K562 (cell line): ENCODE results near the gene MPZL1. TPM values are rescaled to one million over a fixed set of nuclear protein-coding genes. Genes with fewer than 3 reads are reported as not detected.

Experiments
- ARID4B ChIP-seq: sonication (generic); formaldehyde crosslinking; IDR thresholded peaks from 2 replicates; pipeline ENCODE4 v1.8.0; 2022; ENCODE audit warnings: mild to moderate bottlenecking, missing genetic modification reagents
- CHD1 ChIP-seq: fragments of 200-600 bp; sonication (generic); IDR thresholded peaks from one replicate; pipeline ENCODE4 v1.6.1; 2012; ENCODE audit warnings: mild to moderate bottlenecking, moderate library complexity, low read length, inconsistent platforms
- CLOCK ChIP-seq: fragments of 250-450 bp; sonication (Bioruptor Pico); IDR thresholded peaks from 2 replicates; pipeline ENCODE4 v1.4.0; 2020; ENCODE audit warnings: mild to moderate bottlenecking, moderate library complexity, borderline replicate concordance
- CREB1 ChIP-seq, 2 experiments: sonication (generic) in 1 of 2; formaldehyde crosslinking in 1 of 2; IDR thresholded peaks; 2 replicates each; pipeline versions ENCODE4 v1.6.1 to v1.8.0; 2012 to 2022; ENCODE audit warnings: inconsistent platforms in 1 of 2, mild to moderate bottlenecking in 1 of 2, missing genetic modification reagents in 1 of 2, moderate library complexity in 1 of 2
- CREB3 ChIP-seq: fragments of 450-650 bp; conservative IDR thresholded peaks from 2 replicates; pipeline ENCODE4 v1.6.1; 2016; ENCODE audit warnings: missing genetic modification characterization, low read depth, mild to moderate bottlenecking, missing compliant biosample characterization, moderate library complexity
- E2F6 ChIP-seq, 2 experiments: IDR thresholded peaks; 2 replicates each; pipeline ENCODE4 v1.6.1; 2011; ENCODE audit warnings: borderline replicate concordance in 1 of 2, control low read depth in 1 of 2, low read depth in 1 of 2, low read length in 1 of 2, mild to moderate bottlenecking in 1 of 2, mixed read lengths in 1 of 2, moderate library complexity in 1 of 2; ENCODE audit not compliant: insufficient read depth in 1 of 2, insufficient read length in 1 of 2, poor library complexity in 1 of 2, severe bottlenecking in 1 of 2; ENCODE audit errors: extremely low read depth in 1 of 2
- ERF ChIP-seq: fragments of 450-650 bp; formaldehyde crosslinking; IDR thresholded peaks from 2 replicates; pipeline ENCODE4 v1.4.0; 2020; ENCODE audit warnings: mild to moderate bottlenecking, mixed read lengths
- FOXM1 ChIP-seq, 2 experiments: fragments of 450-650 bp in 1 of 2; sonication (generic) in 1 of 2; formaldehyde crosslinking in 1 of 2; IDR thresholded peaks; 2 replicates each; pipeline versions ENCODE4 v1.6.1 to v1.9.0; 2017 to 2022; ENCODE audit warnings: low read depth in 2 of 2, mild to moderate bottlenecking in 2 of 2, missing genetic modification reagents in 1 of 2, moderate library complexity in 1 of 2
- GTF2F1 ChIP-seq: IDR thresholded peaks from 2 replicates; pipeline ENCODE4 v1.6.1; 2011; ENCODE audit warnings: low read depth, low read length, improper control_type of control experiment
- HMG20A ChIP-seq: fragments of 450-650 bp; formaldehyde crosslinking; conservative IDR thresholded peaks from 2 replicates; pipeline ENCODE4 v1.4.0; 2020; ENCODE audit warnings: mild to moderate bottlenecking, mixed read lengths
- KAT8 ChIP-seq: fragments of 450-650 bp; IDR thresholded peaks from 2 replicates; pipeline ENCODE4 v1.6.1; 2016; ENCODE audit warnings: low read depth, mild to moderate bottlenecking
- RBFOX2 ChIP-seq: fragments of 200-400 bp; formaldehyde crosslinking; IDR thresholded peaks from 2 replicates; pipeline ENCODE4 v1.6.1; 2017; ENCODE audit warnings: low read depth, mild to moderate bottlenecking, low read length, moderate library complexity
- SAFB ChIP-seq: fragments of 200-400 bp; formaldehyde crosslinking; IDR thresholded peaks from 2 replicates; pipeline ENCODE4 v1.6.1; 2017; ENCODE audit warnings: low read depth, low read length, borderline replicate concordance
- ZNF354B ChIP-seq: fragments of 250-450 bp; sonication (Bioruptor Pico); IDR thresholded peaks from 2 replicates; pipeline ENCODE4 v1.4.0; 2020
- ZNF41 ChIP-seq: fragments of 250-450 bp; sonication (Bioruptor Pico); conservative IDR thresholded peaks from 2 replicates; pipeline ENCODE4 v1.4.0; 2020; ENCODE audit warnings: mild to moderate bottlenecking
- polyA plus RNA-seq, 8 experiments: library from polyadenylated mRNA; depleted of rRNA in 4 of 8; stranded (reverse) in 5 of 8; unstranded in 3 of 8; fragments of >200 nt; fragmentation: Nextera tagmentation in 2 of 8; fragmentation: Illumina TruSeq in 1 of 8; extraction: Ambion mirVana in 2 of 8; extraction: Trizol in 1 of 8; gene quantifications; 2 replicates each; pipeline versions ENCODE4 v1.2.1 to v1.2.3, GENCODE V29; 2011 to 2014; ENCODE audit warnings: inconsistent platforms in 1 of 8, missing spikeins in 1 of 8
- total RNA-seq, 7 experiments: library from RNA; depleted of rRNA in 6 of 7; stranded (reverse); fragments of >200 nt in 6 of 7; fragmentation: Illumina TruSeq in 2 of 7; extraction: Trizol in 2 of 7; gene quantifications; 2 replicates each; pipeline versions ENCODE4 v1.2.1 to v1.2.3, GENCODE V29; 2011 to 2021; ENCODE audit warnings: low replicate concordance in 1 of 7
- TF ChIP-seq, protein P1 (sequence below): fragments of 250-450 bp; sonication (Bioruptor Pico); IDR thresholded peaks from 2 replicates; pipeline ENCODE4 v1.8.0; 2021; ENCODE audit warnings: moderate library complexity, mild to moderate bottlenecking, inconsistent platforms

MPZL1 gene
- total and polyA plus RNA-seq, 9 of the 15 experiments (the other 6 are each of a cell fraction or from before 2014, with no cell fraction given) = 14.5 to 153 (median 66.5) TPM

- no peak for TF ChIP-seq E2F6 (IDR thresholded peaks at IDR 0.05; ENCODE audit: borderline replicate concordance in 1 of 2, extremely low read depth in 1 of 2, insufficient read depth in 1 of 2, insufficient read length in 1 of 2, low read depth in 1 of 2, low read length in 1 of 2, poor library complexity in 1 of 2, severe bottlenecking in 1 of 2)
- TF ChIP-seq ERF (CRISPR knock-in tag) = no peak
- no peak for TF ChIP-seq KAT8
- TF ChIP-seq HMG20A (CRISPR knock-in tag) = no peak
- no peak for TF ChIP-seq FOXM1 (IDR thresholded peaks at IDR 0.05; ENCODE audit: low read depth)
- TF ChIP-seq FOXM1 (CRISPR knock-in tag; IDR thresholded peaks at IDR 0.05; ENCODE audit: low read depth) = no peak
- no peak for TF ChIP-seq ZNF41
- TF ChIP-seq CREB1 (IDR thresholded peaks at IDR 0.05) = no peak
- no peak for TF ChIP-seq CREB1 (CRISPR knock-in tag; IDR thresholded peaks at IDR 0.05)
- TF ChIP-seq CLOCK (CRISPR knock-in tag) = no peak
- TF ChIP-seq ARID4B (CRISPR knock-in tag) = no peak
- no peak for TF ChIP-seq RBFOX2
- no peak for TF ChIP-seq SAFB
- TF ChIP-seq ZNF354B (CRISPR knock-in tag) = no peak
- TF ChIP-seq, protein P1, sequence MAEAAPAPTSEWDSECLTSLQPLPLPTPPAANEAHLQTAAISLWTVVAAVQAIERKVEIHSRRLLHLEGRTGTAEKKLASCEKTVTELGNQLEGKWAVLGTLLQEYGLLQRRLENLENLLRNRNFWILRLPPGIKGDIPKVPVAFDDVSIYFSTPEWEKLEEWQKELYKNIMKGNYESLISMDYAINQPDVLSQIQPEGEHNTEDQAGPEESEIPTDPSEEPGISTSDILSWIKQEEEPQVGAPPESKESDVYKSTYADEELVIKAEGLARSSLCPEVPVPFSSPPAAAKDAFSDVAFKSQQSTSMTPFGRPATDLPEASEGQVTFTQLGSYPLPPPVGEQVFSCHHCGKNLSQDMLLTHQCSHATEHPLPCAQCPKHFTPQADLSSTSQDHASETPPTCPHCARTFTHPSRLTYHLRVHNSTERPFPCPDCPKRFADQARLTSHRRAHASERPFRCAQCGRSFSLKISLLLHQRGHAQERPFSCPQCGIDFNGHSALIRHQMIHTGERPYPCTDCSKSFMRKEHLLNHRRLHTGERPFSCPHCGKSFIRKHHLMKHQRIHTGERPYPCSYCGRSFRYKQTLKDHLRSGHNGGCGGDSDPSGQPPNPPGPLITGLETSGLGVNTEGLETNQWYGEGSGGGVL (CRISPR knock-in tag) = no peak
- no peak for TF ChIP-seq GTF2F1
- no peak for TF ChIP-seq CREB3
- no peak for TF ChIP-seq CHD1
Observed at GRCh38 chr1:167747988-167748387, 26.2 kb downstream of the MPZL1 start (continued).
